UCSD-AML1 (cell line): ENCODE results near the gene DOK7.

Source experiments
- DNase-seq: peaks from one replicate; lab custom pipeline; 2025; ENCODE audit not compliant: unreplicated experiment; lab: John Stamatoyannopoulos, UW

Gene DOK7

GRCh38 chr4:3462790-3463415 lies at the start of gene DOK7:
DOK7 (plus strand) TSS chr4:3463306; CDS start chr4:3463376, 70 bp downstream.
- DNase-seq, result no peak

GRCh38 chr4:3413675-3414420 lies 49.3 kb upstream of the DOK7 start:
- DNase-seq, result no peak

GRCh38 chr4:3414421-3415279 lies 48.5 kb upstream of the DOK7 start:
- peak; percentile 24 for DNase-seq

GRCh38 chr4:3415471-3416141 lies 47.5 kb upstream of the DOK7 start:
- DNase-seq, result no peak

- no peak for DNase-seq
These were observed 46.8 kb upstream of the DOK7 start for GRCh38 chr4:3416270-3416669.

- no peak for DNase-seq
These were observed 46.3 kb upstream of the DOK7 start for GRCh38 chr4:3416821-3417221.

- DNase-seq, result no peak
These were observed 45.7 kb upstream of the DOK7 start for GRCh38 chr4:3417448-3417847.

GRCh38 chr4:3418029-3418762 lies 44.9 kb upstream of the DOK7 start:
- DNase-seq, result no peak

GRCh38 chr4:3419836-3420605 lies 43.1 kb upstream of the DOK7 start:
- no peak for DNase-seq

GRCh38 chr4:3420606-3420955 lies 42.5 kb upstream of the DOK7 start:
- no peak for DNase-seq

- DNase-seq, result no peak
These were observed 42.1 kb upstream of the DOK7 start for GRCh38 chr4:3420956-3421355.

GRCh38 chr4:3421470-3421869 lies 41.6 kb upstream of the DOK7 start:
- DNase-seq, result no peak

GRCh38 chr4:3422241-3422801 lies 40.8 kb upstream of the DOK7 start:
- no peak for DNase-seq

GRCh38 chr4:3422808-3423297 lies 40.3 kb upstream of the DOK7 start:
- no peak for DNase-seq

GRCh38 chr4:3423406-3423805 lies 39.7 kb upstream of the DOK7 start:
- no peak for DNase-seq

GRCh38 chr4:3423952-3424351 lies 39.2 kb upstream of the DOK7 start:
- DNase-seq, result no peak

- DNase-seq, result no peak
These were observed 38.5 kb upstream of the DOK7 start for GRCh38 chr4:3424522-3425095.

- no peak for DNase-seq
These were observed 36.5 kb upstream of the DOK7 start for GRCh38 chr4:3426465-3427133.

GRCh38 chr4:3427134-3427476 lies 36.0 kb upstream of the DOK7 start:
- DNase-seq, result no peak
